VCaP (cell line): ENCODE results near the gene ST6GALNAC1.

Experiments used
- H3K27ac ChIP-seq: fragments of 450-650 bp; 2 replicates; pipeline ENCODE4 v1.5.1; 2017
- TF ChIP-seq, protein P1 (sequence below): fragments of 450-650 bp; conservative IDR thresholded peaks from 2 replicates; pipeline ENCODE4 v1.5.1; 2017; ENCODE audit warnings: mild to moderate bottlenecking, moderate library complexity

The ST6GALNAC1 gene

DNA sequence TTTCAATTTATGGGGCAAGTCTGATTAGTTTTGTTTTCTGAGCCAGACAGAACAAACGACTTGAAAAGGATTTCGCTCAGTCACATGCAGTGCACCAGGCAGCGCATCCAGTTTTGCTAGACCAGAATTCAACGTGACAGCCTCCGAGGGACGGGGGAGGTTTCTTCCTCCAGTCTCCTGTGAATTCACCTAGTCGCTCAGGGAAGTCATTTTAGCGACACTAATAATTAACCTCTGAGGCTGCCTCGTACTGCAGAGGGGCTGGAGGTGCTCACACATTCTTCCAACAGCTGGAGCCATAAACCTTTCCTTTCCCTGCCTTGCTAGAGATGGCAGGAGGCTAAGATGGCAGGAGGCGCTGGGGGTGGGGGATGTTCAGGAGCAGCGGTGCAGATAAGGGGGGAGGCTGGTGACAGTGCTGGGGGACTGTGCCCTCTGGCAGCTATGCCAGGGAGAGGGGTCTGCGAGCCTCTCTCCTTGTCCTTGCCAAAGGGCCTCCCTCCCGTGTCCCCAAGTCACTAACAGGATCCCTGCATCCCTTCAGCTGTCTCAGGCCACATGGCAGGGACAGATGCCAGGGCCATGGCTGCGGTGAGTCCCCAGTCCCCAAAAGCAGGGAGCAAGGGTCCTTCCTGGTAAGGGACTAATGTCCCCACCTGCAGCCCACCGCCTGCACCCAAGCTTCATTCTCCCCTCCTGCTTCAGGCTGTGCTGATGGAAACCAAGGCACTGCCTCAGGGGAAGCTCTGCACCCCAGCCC, 43.2 kb upstream of the ST6GALNAC1 start:
- TF ChIP-seq, protein P1, sequence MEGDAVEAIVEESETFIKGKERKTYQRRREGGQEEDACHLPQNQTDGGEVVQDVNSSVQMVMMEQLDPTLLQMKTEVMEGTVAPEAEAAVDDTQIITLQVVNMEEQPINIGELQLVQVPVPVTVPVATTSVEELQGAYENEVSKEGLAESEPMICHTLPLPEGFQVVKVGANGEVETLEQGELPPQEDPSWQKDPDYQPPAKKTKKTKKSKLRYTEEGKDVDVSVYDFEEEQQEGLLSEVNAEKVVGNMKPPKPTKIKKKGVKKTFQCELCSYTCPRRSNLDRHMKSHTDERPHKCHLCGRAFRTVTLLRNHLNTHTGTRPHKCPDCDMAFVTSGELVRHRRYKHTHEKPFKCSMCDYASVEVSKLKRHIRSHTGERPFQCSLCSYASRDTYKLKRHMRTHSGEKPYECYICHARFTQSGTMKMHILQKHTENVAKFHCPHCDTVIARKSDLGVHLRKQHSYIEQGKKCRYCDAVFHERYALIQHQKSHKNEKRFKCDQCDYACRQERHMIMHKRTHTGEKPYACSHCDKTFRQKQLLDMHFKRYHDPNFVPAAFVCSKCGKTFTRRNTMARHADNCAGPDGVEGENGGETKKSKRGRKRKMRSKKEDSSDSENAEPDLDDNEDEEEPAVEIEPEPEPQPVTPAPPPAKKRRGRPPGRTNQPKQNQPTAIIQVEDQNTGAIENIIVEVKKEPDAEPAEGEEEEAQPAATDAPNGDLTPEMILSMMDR: no peak
- no peak overlapping the region for H3K27ac ChIP-seq

DNA sequence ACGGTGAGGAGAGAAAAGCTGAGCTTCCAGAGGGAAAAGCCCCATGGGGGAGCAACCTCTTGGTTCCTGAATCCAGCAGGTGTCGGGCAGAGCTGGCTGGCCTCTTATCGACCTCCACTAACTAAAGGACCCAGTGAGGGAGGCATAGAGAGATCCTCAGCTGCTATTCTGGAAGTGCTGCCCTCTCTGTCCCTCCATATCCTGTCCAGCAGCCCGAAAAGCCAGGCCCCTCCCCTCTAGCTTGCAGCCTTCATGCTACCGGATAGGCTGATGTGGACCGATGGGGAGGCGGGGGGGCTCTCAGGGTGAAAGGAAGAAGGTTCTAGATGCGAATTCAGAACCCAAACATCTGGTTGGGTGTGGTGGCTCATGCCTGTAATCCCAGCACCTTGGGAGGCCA, 42.3 kb upstream of the ST6GALNAC1 start:
- H3K27ac ChIP-seq: no peak overlapping the region
- TF ChIP-seq, protein P1: no peak

DNA sequence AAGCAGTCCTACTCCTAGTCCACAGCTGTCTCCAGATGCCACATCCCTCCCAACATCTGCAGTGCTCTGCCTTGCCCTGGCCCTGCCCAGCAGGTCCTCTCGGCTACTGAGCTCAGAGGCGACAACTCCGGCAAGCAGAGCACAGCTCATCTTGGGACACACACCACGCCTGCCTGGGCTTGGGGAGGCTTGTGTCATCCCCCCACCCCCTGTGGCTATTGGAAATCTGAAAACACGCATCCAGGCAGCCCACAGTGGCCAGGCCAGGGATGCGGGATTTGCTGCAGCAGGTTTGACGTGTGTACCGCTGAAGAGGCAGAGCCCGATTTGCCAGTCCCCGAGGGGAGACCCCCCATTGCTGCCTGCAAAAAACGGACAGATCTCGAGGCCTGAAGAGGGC, 41.8 kb upstream of the ST6GALNAC1 start:
- no peak overlapping the region for H3K27ac ChIP-seq
- TF ChIP-seq, protein P1: no peak

DNA sequence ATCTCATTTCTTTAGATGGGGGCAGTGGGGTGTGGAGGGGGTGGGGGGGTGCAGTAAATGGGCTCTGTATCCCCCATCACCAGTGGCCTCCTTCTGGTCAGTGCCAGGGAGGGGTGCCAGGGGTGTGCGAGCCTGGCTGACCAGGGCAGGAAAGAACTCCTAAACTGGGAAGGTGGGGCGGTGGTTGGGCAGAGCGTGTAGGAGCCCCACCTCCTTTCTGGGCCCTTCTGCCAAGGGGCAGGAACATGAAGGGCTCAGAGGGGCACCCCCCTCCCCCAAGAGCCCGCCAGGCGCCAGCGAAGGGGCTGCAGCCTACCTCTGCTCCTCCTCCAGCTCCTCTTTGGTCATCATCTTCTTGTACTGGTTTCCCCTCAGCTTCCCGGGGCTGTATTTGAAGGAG, 41.2 kb upstream of the ST6GALNAC1 start:
- H3K27ac ChIP-seq: no peak overlapping the region
- TF ChIP-seq, protein P1: no peak

DNA sequence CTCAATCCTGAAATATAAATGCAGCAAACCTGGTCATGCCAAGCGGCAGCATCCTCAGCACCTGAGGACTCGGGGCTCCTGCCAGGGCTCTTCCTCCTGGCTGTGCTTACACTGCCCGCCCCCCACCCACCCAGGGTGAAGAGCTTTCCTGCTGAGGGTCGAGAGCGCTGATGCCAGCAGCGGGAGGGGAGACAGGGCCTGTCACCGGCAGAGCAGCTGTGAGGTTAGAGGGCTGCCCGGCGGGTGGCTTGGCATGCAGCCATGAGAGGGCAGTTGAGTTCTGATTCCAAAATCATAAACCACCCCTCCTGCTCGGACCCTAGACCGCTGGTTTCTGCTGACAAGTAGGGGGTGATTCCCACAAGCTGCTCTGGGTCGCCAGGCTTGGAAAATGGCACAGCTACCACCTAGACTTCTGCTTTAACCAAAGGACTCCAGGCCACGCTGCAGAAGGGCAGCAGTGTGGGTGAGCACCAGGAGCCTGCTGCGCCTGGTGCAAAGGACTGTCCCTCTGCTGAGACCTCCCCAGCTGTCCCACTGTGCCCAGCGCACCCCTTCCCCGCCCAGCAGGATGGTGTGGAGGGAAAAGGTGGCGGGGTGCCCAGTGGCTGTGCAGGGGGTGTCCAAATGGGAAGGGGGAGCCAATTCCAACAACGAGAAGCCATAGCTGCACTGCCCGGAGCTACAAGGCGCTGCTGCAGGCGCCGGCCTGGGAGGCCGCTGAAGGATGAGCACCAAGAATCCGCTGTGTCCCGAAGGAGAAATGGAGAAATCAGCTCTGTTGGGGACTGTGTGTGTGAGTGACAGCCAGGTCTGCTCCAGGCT, 40.6 kb upstream of the ST6GALNAC1 start:
- TF ChIP-seq, protein P1: no peak

DNA sequence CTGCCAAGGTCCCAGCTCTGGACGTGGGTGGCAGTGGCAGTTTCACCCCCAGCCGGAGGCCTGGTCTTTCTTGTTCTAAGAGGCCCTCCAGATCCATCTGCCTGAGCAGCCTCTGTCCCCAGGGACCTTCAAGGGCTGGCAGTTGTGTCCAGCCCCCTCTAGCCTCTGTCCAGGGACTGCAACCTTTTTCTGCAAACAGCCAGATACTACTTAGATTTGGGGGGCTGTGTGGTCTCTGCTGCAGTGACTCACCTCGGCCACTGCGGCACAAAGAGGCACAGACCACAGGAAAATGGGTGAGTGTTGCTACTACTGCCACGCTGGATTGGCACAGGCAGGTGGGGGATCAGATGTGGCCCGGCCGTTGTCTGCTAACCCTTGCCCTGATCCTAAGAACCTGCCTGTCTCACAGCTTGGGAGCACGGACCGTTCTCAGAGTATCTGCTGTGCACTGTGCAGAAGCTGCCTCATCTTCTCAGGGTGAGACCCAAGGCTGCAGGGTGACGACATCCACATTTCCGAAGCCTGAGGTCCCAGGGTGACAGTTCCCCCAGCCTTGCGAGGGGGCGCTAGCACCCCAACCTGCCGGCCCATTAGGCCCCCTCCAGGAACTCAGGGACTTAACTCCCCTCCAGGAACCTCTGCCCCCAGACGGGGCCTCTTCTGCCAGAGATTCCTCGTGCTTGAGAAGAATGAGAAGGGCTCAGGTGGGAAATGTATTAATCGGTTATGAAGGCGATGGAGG, 39.6 kb upstream of the ST6GALNAC1 start:
- H3K27ac ChIP-seq: no peak overlapping the region
- TF ChIP-seq, protein P1: no peak

More for the DNA sequence above, 40.6 kb upstream of the ST6GALNAC1 start:
- H3K27ac ChIP-seq: no peak overlapping the region

DNA sequence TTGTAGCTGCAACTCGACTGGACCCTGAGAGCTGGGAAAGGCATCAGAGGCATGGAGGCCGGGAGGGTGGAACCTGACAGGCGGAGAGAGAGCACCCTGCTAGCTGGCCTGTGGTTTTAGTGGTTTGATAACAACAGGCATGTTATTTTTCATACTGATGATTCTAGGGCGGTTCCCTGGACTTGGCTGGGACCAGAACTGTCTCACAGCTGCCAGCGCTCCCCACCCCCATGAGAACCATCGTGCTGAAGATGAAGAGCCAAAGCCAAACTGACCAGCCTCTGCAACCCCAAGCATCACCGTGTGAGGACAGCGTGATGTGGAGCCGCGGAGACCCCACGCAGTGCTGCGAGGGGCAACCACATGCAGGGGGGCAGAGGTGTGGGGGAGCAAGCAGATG, 38.7 kb upstream of the ST6GALNAC1 start:
- TF ChIP-seq, protein P1: no peak
- H3K27ac ChIP-seq: no peak overlapping the region
